KMS-11 (cell line): Measurements from ENCODE around the gene PEAK3.

Experiments used
- H2AFZ ChIP-seq: fragments of 200-600 bp; sonication (generic); 2 replicates; pipeline ENCODE4 v1.6.1; 2016; ENCODE audit warnings: antibody characterized with exemption, mixed run types, low read depth
- H3K27ac ChIP-seq: fragments of 200-600 bp; sonication (generic); 2 replicates; pipeline ENCODE4 v1.6.1; 2016; ENCODE audit warnings: mild to moderate bottlenecking, mixed run types
- H3K27me3 ChIP-seq: fragments of 200-600 bp; sonication (generic); 2 replicates; pipeline ENCODE4 v1.6.1; 2017; ENCODE audit warnings: mild to moderate bottlenecking, low read depth, mixed run types, moderate library complexity; ENCODE audit not compliant: insufficient read depth
- H3K36me3 ChIP-seq: fragments of 200-600 bp; sonication (generic); 2 replicates; pipeline ENCODE4 v1.6.1; 2017; ENCODE audit warnings: mild to moderate bottlenecking, mixed run types; ENCODE audit not compliant: insufficient read depth
- H3K4me1 ChIP-seq: fragments of 200-600 bp; sonication (generic); 2 replicates; pipeline ENCODE4 v1.6.1; 2016; ENCODE audit warnings: mild to moderate bottlenecking, low read depth, mixed run types; ENCODE audit not compliant: poor library complexity, severe bottlenecking
- H3K4me2 ChIP-seq: fragments of 200-600 bp; sonication (generic); 2 replicates; pipeline ENCODE4 v1.7.0; 2016; ENCODE audit warnings: mild to moderate bottlenecking, mixed run types
- H3K4me3 ChIP-seq: fragments of 200-600 bp; sonication (generic); IDR thresholded peaks from 2 replicates; pipeline ENCODE4 v1.6.1; 2017; ENCODE audit warnings: low read depth, low read length, mixed read lengths; ENCODE audit not compliant: insufficient read depth
- H3K79me2 ChIP-seq: fragments of 200-600 bp; sonication (generic); 2 replicates; pipeline ENCODE4 v1.6.1; 2016; ENCODE audit warnings: low read depth, mixed run types; ENCODE audit not compliant: insufficient read depth
- H3K9ac ChIP-seq: fragments of 200-600 bp; sonication (generic); 2 replicates; pipeline ENCODE4 v1.6.1; 2016; ENCODE audit warnings: mild to moderate bottlenecking, mixed run types
- H4K20me1 ChIP-seq: fragments of 200-600 bp; sonication (generic); 2 replicates; pipeline ENCODE4 v1.6.1; 2016; ENCODE audit warnings: mild to moderate bottlenecking, mixed run types; ENCODE audit not compliant: insufficient read depth
- CTCF ChIP-seq: fragments of 200-600 bp; sonication (generic); conservative IDR thresholded peaks from 2 replicates; pipeline ENCODE4 v1.6.1; 2017; ENCODE audit warnings: low read depth, mild to moderate bottlenecking, antibody characterized with exemption, low read length, moderate library complexity, mixed read lengths

Gene PEAK3

GRCh38 chr19:2289714-2290435, 7.9 kb upstream of the PEAK3 start:
- H3K4me2 ChIP-seq, result peak overlapping the region; percentile 48; the same call in 1 of the 2 replicates

DNA sequence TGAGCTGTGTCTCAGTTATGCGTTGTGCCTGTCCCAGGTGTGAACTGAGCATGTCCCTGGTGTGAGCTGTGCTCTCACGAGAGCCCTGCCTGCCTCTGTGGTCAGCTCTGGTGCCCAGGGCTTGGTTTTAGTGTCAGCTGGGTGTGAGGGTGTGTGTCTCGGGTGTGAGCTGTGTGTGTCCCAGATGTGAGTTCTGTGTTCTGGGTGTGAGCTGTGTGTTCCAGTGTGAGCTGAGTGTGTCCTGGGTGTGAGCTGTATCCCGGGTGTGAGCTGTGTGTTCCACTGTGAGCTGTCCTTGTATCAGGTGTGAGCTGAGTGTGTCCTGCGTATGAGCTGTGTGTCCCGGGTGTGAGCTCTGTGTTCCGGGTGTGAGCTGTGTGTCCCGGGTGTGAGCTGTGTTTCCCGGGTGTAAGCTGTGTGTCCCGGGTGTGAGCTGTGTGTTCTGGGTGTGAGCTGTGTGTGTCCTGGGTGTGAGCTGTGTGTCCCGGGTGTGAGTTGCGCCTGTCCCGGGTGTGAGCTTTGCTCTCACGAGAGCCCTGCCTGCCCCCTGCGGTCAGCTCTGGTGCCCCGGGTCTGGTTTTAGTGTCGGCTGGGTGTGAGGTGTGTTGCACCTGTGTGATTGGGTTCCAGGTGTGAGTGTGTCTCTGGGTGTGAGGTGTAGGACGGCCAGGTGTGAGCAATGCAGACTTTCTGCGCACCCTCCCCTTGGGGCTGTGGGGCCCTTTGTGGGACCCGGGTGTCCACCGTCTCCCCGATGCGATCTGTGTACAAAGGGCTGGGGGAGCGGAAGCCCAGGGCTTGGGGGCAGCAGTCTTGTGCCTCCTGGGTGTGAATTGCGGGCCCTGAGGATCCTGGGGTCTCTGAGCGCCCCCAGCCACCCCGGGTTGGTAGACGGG, 7.1 kb upstream of the PEAK3 start:
- Histone ChIP-seq H3K79me2 (no peaks in the 10 kb centered on the region), H3K4me2 (no peak overlapping the region), H3K9ac (no peak overlapping the region), H3K4me3 (no peak overlapping the region), H3K27ac (no peak overlapping the region), H3K4me1 (peaks cover 7% of the 10 kb centered on the region), H3K27me3 (no peaks in the 10 kb centered on the region), H3K36me3 (no peaks in the 10 kb centered on the region), H2AFZ (peak overlapping the region; percentile 59; the same call in 1 of the 2 replicates), H4K20me1 (no peaks in the 10 kb centered on the region)
- TF ChIP-seq CTCF, result no peak

More at GRCh38 chr19:2289714-2290435, 7.9 kb upstream of the PEAK3 start:
- Histone ChIP-seq H4K20me1 (no peaks in the 10 kb centered on the region), H3K27me3 (no peaks in the 10 kb centered on the region; the same call in 1 of the 2 replicates), H3K4me3 (no peak overlapping the region), H2AFZ (peak overlapping the region; percentile 59), H3K36me3 (no peaks in the 10 kb centered on the region), H3K27ac (no peak overlapping the region), H3K9ac (no peak overlapping the region; the same call in 1 of the 2 replicates), H3K79me2 (no peaks in the 10 kb centered on the region), H3K4me1 (peaks cover 7% of the 10 kb centered on the region)
- TF ChIP-seq CTCF, result no peak

DNA sequence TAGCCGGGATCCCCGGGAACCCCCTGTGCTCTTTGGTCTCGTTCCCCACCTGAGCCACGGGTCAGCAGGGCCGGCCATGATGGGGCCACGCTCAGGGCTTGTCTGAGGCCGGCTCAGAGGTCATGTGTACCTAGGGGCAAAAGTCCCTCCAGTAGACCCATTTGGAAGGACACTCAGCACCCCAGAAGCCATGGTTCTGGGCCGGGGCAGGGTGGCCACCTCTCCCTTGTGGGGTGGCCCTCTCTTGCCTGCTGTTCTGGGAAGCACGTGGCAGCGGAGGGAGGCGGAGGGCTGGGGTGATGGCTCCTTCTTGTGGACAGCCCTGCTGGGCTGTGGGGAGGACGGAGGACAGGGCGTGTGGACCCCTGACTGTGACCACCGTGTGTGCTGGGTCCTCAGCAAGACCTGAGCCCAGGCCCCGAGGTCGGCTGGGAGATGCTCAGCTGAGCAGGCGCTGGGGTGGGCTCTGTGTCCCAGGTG, 6.4 kb upstream of the PEAK3 start:
- Histone ChIP-seq H4K20me1 (no peaks in the 10 kb centered on the region), H3K36me3 (no peaks in the 10 kb centered on the region), H3K9ac (no peak overlapping the region), H3K4me2 (no peak overlapping the region), H3K27ac (no peak overlapping the region), H2AFZ (no peak overlapping the region), H3K4me3 (no peak overlapping the region), H3K27me3 (no peaks in the 10 kb centered on the region), H3K4me1 (peaks cover 7% of the 10 kb centered on the region), H3K79me2 (no peaks in the 10 kb centered on the region)
- no peak for TF ChIP-seq CTCF

- Histone ChIP-seq H3K9ac (no peak overlapping the region), H3K36me3 (no peaks in the 10 kb centered on the region), H3K4me1 (peaks cover 7% of the 10 kb centered on the region), H3K79me2 (no peaks in the 10 kb centered on the region), H3K4me2 (no peak overlapping the region), H3K27ac (no peak overlapping the region), H2AFZ (no peak overlapping the region), H4K20me1 (no peaks in the 10 kb centered on the region), H3K27me3 (no peaks in the 10 kb centered on the region), H3K4me3 (no peak overlapping the region)
- TF ChIP-seq CTCF, result no peak
Observed at GRCh38 chr19:2287585-2288337, 5.8 kb upstream of the PEAK3 start.
